H9 (cell line): ENCODE data around the gene ZMAT3. TPM values are rescaled to one million over a fixed set of nuclear protein-coding genes. Genes with fewer than 3 reads are reported as not detected.
"Not testable (repeated sequence)": the region's sequence is repeated elsewhere in the genome, so short reads cannot be mapped to it uniquely, and the experiment has no call there.

Experiments used
- DNase-seq: peaks from one replicate; pipeline ENCODE4 v3.0.0-alpha.2; 2017
- H2AFZ ChIP-seq: one replicate; pipeline ENCODE4 v1.6.1; 2013; ENCODE audit warnings: mild to moderate bottlenecking, low read length, control low read depth, moderate library complexity
- H2AK5ac ChIP-seq: 2 replicates; pipeline ENCODE4 v1.6.1; 2013; ENCODE audit warnings: low read length, control low read depth, mixed read lengths; ENCODE audit not compliant: insufficient read length
- H2BK120ac ChIP-seq: one replicate; pipeline ENCODE4 v1.6.1; 2013; ENCODE audit warnings: low read depth, mild to moderate bottlenecking, low read length, control low read depth, inconsistent platforms; ENCODE audit not compliant: poor library complexity, severe bottlenecking
- H2BK12ac ChIP-seq: 2 replicates; pipeline ENCODE4 v1.6.1; 2013; ENCODE audit warnings: low read length, control low read depth, mixed read lengths, low read depth; ENCODE audit not compliant: insufficient read length
- H2BK15ac ChIP-seq: 2 replicates; pipeline ENCODE4 v1.6.1; 2013; ENCODE audit warnings: low read depth, low read length, control low read depth
- H2BK20ac ChIP-seq: one replicate; pipeline ENCODE4 v1.6.1; 2013; ENCODE audit warnings: low read depth, mild to moderate bottlenecking, low read length, control low read depth, inconsistent platforms; ENCODE audit not compliant: poor library complexity, severe bottlenecking
- H2BK5ac ChIP-seq: 2 replicates; pipeline ENCODE4 v1.6.1; 2013; ENCODE audit warnings: low read length, control low read depth, mixed read lengths; ENCODE audit not compliant: insufficient read length
- H3K14ac ChIP-seq: 2 replicates; pipeline ENCODE4 v1.6.1; 2013; ENCODE audit warnings: low read length, control low read depth; ENCODE audit not compliant: insufficient read depth
- H3K18ac ChIP-seq: 2 replicates; pipeline ENCODE4 v1.6.1; 2013; ENCODE audit warnings: low read depth, mild to moderate bottlenecking, mixed read lengths, low read length, control low read depth; ENCODE audit not compliant: insufficient read length
- H3K23ac ChIP-seq: 2 replicates; pipeline ENCODE4 v1.6.1; 2013; ENCODE audit warnings: low read length, control low read depth, mixed read lengths, low read depth; ENCODE audit not compliant: insufficient read length
- H3K23me2 ChIP-seq: 2 replicates; pipeline ENCODE4 v1.6.1; 2013; ENCODE audit warnings: low read depth, mild to moderate bottlenecking, mixed read lengths, low read length, control low read depth; ENCODE audit not compliant: insufficient read length, poor library complexity, severe bottlenecking
- H3K27ac ChIP-seq: 2 replicates; pipeline ENCODE4 v1.5.1; 2013; ENCODE audit warnings: low read length, control low read depth, mixed read lengths, low read depth; ENCODE audit not compliant: insufficient read length
- H3K27me3 ChIP-seq: 2 replicates; pipeline ENCODE4 v1.6.1; 2013; ENCODE audit warnings: low read length, control low read depth, inconsistent platforms; ENCODE audit not compliant: insufficient read depth
- H3K4ac ChIP-seq: 2 replicates; pipeline ENCODE4 v1.6.1; 2013; ENCODE audit warnings: low read depth, mild to moderate bottlenecking, control low read depth, inconsistent platforms, low read length, moderate library complexity
- H3K4me1 ChIP-seq: 2 replicates; pipeline ENCODE4 v1.6.1; 2013; ENCODE audit warnings: low read length, control low read depth, inconsistent platforms; ENCODE audit not compliant: insufficient read depth
- H3K4me2 ChIP-seq: 2 replicates; pipeline ENCODE4 v1.6.1; 2013; ENCODE audit warnings: low read length, control low read depth, mixed read lengths; ENCODE audit not compliant: insufficient read length, insufficient read depth
- H3K56ac ChIP-seq: 2 replicates; pipeline ENCODE4 v1.6.1; 2013; ENCODE audit warnings: low read depth, mild to moderate bottlenecking, mixed read lengths, low read length, control low read depth; ENCODE audit not compliant: insufficient read length
- H3K79me1 ChIP-seq: 2 replicates; pipeline ENCODE4 v1.6.1; 2013; ENCODE audit warnings: low read depth, mild to moderate bottlenecking, moderate library complexity, low read length, control low read depth, inconsistent platforms; ENCODE audit not compliant: insufficient read depth, poor library complexity, severe bottlenecking
- H3K79me2 ChIP-seq: 2 replicates; pipeline ENCODE4 v1.6.1; 2013; ENCODE audit warnings: low read length, control low read depth, inconsistent platforms; ENCODE audit not compliant: insufficient read depth
- H3K9ac ChIP-seq: 2 replicates; pipeline ENCODE4 v1.6.1; 2013; ENCODE audit warnings: low read length, control low read depth, mixed read lengths; ENCODE audit not compliant: insufficient read length; ENCODE audit errors: extremely low read depth
- H3K9me3 ChIP-seq: one replicate; pipeline ENCODE4 v1.6.1; 2013; ENCODE audit warnings: low read depth, low read length, inconsistent platforms; ENCODE audit not compliant: control insufficient read depth
- H3T11ph ChIP-seq: one replicate; pipeline ENCODE4 v1.6.1; 2013; ENCODE audit warnings: mild to moderate bottlenecking, low read length, control low read depth, inconsistent platforms
- H4K20me1 ChIP-seq: one replicate; pipeline ENCODE4 v1.6.1; 2013; ENCODE audit not compliant: control insufficient read depth, insufficient read length, insufficient read depth
- H4K5ac ChIP-seq: 2 replicates; pipeline ENCODE4 v1.6.1; 2013; ENCODE audit warnings: low read depth, mild to moderate bottlenecking, mixed read lengths, low read length, control low read depth; ENCODE audit not compliant: insufficient read length
- H4K8ac ChIP-seq: replicated peaks from 2 replicates; pipeline ENCODE4 v1.6.1; 2013; ENCODE audit warnings: low read length, control low read depth, mixed read lengths, low read depth; ENCODE audit not compliant: insufficient read length
- H4K91ac ChIP-seq: 2 replicates; pipeline ENCODE4 v1.6.1; 2013; ENCODE audit warnings: low read depth, mild to moderate bottlenecking, moderate library complexity, mixed read lengths, low read length, control low read depth; ENCODE audit not compliant: insufficient read length
- H3K27ac Mint-ChIP-seq, 3 experiments: 2 replicates in 2 of 3; 3 replicates in 1 of 3; pipeline ENCODE4 v1.8.0; 2020 to 2021; ENCODE audit warnings: mixed read lengths in 3 of 3, mild to moderate bottlenecking in 1 of 3, moderate library complexity in 1 of 3
- H3K27me3 Mint-ChIP-seq: 2 replicates; pipeline ENCODE4 v1.8.0; 2021; ENCODE audit warnings: low read depth, mild to moderate bottlenecking, moderate library complexity, mixed read lengths
- H3K36me3 Mint-ChIP-seq, 3 experiments: 2 replicates in 2 of 3; 3 replicates in 1 of 3; pipeline ENCODE4 v1.8.0; 2020 to 2021; ENCODE audit warnings: low read depth in 3 of 3, mixed read lengths in 3 of 3; ENCODE audit not compliant: insufficient read depth in 1 of 3
- H3K4me1 Mint-ChIP-seq, 2 experiments: 2 replicates each; pipeline ENCODE4 v1.8.0; 2020; ENCODE audit warnings: mixed read lengths in 2 of 2
- H3K4me3 Mint-ChIP-seq, 2 experiments: 2 replicates in 1 of 2; 3 replicates in 1 of 2; pipeline ENCODE4 v1.8.0; 2020 to 2021; ENCODE audit warnings: mild to moderate bottlenecking in 2 of 2, mixed read lengths in 2 of 2, moderate library complexity in 1 of 2
- H3K9me3 Mint-ChIP-seq, 2 experiments: 2 replicates in 1 of 2; 3 replicates in 1 of 2; pipeline ENCODE4 v1.8.0; 2020; ENCODE audit warnings: mild to moderate bottlenecking in 2 of 2, mixed read lengths in 2 of 2, moderate library complexity in 1 of 2
- CTCF ChIP-seq: fragments of 200-600 bp; sonication (generic); conservative IDR thresholded peaks from 3 replicates; pipeline ENCODE4 v1.8.0; 2021; ENCODE audit warnings: antibody characterized with exemption, mild to moderate bottlenecking
- WGBS: extraction: QIAGEN DNeasy Blood & Tissue Kit; methylation state at CpG from one replicate; pipeline ENCODE4 v1.1.7; 2013; ENCODE audit warnings: missing lambda C conversion rate, low lambda C conversion rate, mixed read lengths; ENCODE audit not compliant: insufficient read length; ENCODE audit errors: extremely low coverage; 5-methylcytosine and 5-hydroxymethylcytosine counted together
- total RNA-seq: library from RNA; stranded (reverse); gene quantifications from 2 replicates; pipeline ENCODE4 v1.2.1, GENCODE V29; 2021

ZMAT3 gene
- total RNA-seq, 1 experiment from 2014 or later = 9.4 TPM

DNA sequence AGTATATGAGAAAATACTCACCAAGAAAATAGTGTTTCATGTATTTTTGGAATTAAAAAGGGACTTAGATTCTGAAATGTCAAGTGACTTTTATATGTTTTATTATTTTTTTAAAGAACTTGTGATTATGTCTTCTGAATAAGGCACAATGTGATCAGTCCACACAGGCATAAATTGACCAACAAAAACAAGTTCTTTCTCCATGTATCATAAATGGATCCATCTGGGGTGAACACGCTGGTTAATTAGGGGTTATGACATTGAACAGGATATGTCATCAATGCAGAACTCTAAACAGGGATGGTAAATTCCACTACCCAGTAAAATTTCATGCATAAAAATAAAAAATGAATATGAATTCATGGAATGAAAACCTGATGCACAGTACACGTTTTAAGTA is 45.2 kb upstream of the ZMAT3 start:
- H3K4ac ChIP-seq = no peak overlapping the region
- H3K9me3 Mint-ChIP-seq = peaks cover 15 to 18% of the 10 kb centered on the region in 2 experiments
- WGBS = no CpG with 5 or more reads among the region's 2 CpGs
- H2AFZ ChIP-seq = no peak overlapping the region
- no peak overlapping the region for H2BK120ac ChIP-seq
- no peak overlapping the region for H3K56ac ChIP-seq
- no peaks in the 10 kb centered on the region for H3K9me3 ChIP-seq
- no peak for TF ChIP-seq CTCF
- no peak overlapping the region for H2BK15ac ChIP-seq
- no peak overlapping the region for H2BK20ac ChIP-seq
- no peaks in the 10 kb centered on the region for H3K27me3 Mint-ChIP-seq
- no peak overlapping the region for H2BK5ac ChIP-seq
- no peaks in the 10 kb centered on the region for H3K4me1 ChIP-seq
- no peak overlapping the region for H2AK5ac ChIP-seq
- H3T11ph ChIP-seq = no peak overlapping the region
- H3K4me2 ChIP-seq = no peak overlapping the region
- H3K4me3 Mint-ChIP-seq = no peak overlapping the region
- no peak overlapping the region for H3K9ac ChIP-seq
- H3K27ac Mint-ChIP-seq = no peak overlapping the region
- peaks cover 3 to 14% (median 6%) of the 10 kb centered on the region in 3 experiments for H3K36me3 Mint-ChIP-seq
- DNase-seq = no peak
- H3K23me2 ChIP-seq = no peaks in the 10 kb centered on the region
- H4K91ac ChIP-seq = no peak overlapping the region
- no peak overlapping the region for H4K8ac ChIP-seq
- H3K27ac ChIP-seq = no peak overlapping the region
- no peak overlapping the region for H4K5ac ChIP-seq
- H3K14ac ChIP-seq = no peak overlapping the region
- no peaks in the 10 kb centered on the region for H3K79me1 ChIP-seq
- H3K79me2 ChIP-seq = no peaks in the 10 kb centered on the region
- no peaks in the 10 kb centered on the region for H3K4me1 Mint-ChIP-seq
- H3K27me3 ChIP-seq = no peaks in the 10 kb centered on the region
- no peak overlapping the region for H2BK12ac ChIP-seq
- H3K18ac ChIP-seq = no peak overlapping the region
- no peak overlapping the region for H3K23ac ChIP-seq
- H4K20me1 ChIP-seq = no peaks in the 10 kb centered on the region

- H2BK15ac ChIP-seq, H3K27ac ChIP-seq, H3K23ac ChIP-seq, H3K27ac Mint-ChIP-seq, H2BK120ac ChIP-seq, H3K14ac ChIP-seq, H3K4me1 ChIP-seq, H4K8ac ChIP-seq, H3K23me2 ChIP-seq, H2BK5ac ChIP-seq, H3K27me3 Mint-ChIP-seq, H2BK12ac ChIP-seq, H3K18ac ChIP-seq, H2AK5ac ChIP-seq, H2AFZ ChIP-seq, DNase-seq, H3K27me3 ChIP-seq, H3K4me1 Mint-ChIP-seq, H3K9ac ChIP-seq, H2BK20ac ChIP-seq, H4K91ac ChIP-seq, H3K79me2 ChIP-seq, H3K4me2 ChIP-seq, H3K79me1 ChIP-seq, H3K9me3 ChIP-seq, H3K4me3 Mint-ChIP-seq, H4K20me1 ChIP-seq, H3K4ac ChIP-seq, H4K5ac ChIP-seq, H3T11ph ChIP-seq, H3K56ac ChIP-seq: not testable (repeated sequence)
- WGBS = no CpG with 5 or more reads among the region's 1 CpG
- H3K36me3 Mint-ChIP-seq = peaks cover 3 to 14% (median 6%) of the 10 kb centered on the region in 3 experiments
- peaks cover 15 to 18% of the 10 kb centered on the region in 2 experiments for H3K9me3 Mint-ChIP-seq
These were observed 43.8 kb upstream of the ZMAT3 start for GRCh38 chr3:179115444-179115843.
